Stimulated activated CD4-positive, alpha-beta T cell treated with anti-CD3 and anti-CD28 coated beads, Interleukin-4, amount 100 ng/mL, for 48 hours (primary cell): ENCODE measurements around the gene HOMER2.

Experiments
- DNase-seq, 2 donors: peaks; one replicate each; pipeline ENCODE4 v3.0.0-alpha.2; 2020; ENCODE audit warnings: low read depth in 2 of 2

HOMER2 gene

DNA sequence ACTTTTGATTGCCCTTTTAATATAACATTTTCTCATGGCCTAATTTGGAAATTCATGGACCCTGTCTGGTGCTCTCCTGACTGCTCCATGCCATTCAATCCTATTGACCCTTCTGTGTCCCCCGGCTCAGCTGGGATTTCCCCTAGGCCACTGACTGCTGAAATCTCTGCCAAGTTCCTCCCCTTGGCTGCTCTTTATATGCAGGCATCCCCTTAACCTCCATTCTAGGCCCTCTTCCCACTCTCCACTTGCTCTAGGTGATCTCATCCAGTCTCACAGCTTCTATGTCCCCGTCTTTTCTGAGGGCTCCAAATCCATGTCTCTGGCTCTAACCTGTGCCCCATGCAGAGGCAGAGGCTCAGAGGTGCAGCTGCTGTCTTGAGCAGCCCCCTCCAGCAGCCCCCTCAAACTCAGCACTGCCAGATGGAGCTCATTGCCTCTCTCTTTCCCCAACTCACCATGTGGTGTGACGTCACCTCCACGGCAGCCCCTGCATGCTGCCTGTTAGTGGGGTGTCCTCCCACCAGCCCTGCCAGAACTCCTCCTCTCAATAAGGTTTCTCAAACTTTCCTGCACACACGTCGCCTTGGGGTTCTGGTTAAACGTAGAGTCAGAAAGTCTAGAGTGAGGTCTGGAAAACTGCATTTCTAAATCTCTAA, 153.2 kb downstream of the HOMER2 start:
- no peak for DNase-seq
